ENCODE data around the gene DFFA.
"Not testable (repeated sequence)": the region's sequence is repeated elsewhere in the genome, so short reads cannot be mapped to it uniquely, and the experiment has no call there.

DNA sequence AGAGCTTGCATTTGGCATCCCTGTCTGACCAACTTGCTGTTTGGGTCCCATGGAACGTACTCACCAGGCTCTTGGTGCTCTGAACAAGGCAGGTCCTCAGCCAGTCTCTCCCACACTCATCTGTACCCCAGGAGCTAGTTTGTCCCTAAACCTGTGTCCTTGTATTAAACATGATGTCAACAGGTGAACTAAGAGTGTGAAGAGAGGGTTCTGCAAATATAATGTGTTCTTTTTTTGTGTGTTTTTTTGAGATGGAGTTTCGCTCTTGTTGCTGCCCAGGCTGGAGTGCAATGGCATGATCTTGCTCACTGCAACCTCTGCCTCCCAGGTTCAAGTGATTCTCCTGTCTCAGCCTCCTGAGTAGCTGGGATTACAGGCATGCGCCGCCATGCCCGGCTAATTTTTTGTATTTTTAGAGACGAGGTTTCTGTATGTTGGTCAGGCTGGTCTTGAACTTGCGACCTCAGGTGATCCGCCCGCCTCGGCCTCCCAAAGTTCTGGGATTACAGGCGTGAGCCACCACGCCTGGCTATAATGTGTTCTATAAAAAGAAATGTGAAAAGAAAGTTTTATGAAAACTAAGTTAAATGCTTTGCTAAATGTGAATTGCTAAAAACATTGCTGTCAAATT, 33.8 kb upstream of the DFFA start:
- TF ChIP-seq, protein P1, sequence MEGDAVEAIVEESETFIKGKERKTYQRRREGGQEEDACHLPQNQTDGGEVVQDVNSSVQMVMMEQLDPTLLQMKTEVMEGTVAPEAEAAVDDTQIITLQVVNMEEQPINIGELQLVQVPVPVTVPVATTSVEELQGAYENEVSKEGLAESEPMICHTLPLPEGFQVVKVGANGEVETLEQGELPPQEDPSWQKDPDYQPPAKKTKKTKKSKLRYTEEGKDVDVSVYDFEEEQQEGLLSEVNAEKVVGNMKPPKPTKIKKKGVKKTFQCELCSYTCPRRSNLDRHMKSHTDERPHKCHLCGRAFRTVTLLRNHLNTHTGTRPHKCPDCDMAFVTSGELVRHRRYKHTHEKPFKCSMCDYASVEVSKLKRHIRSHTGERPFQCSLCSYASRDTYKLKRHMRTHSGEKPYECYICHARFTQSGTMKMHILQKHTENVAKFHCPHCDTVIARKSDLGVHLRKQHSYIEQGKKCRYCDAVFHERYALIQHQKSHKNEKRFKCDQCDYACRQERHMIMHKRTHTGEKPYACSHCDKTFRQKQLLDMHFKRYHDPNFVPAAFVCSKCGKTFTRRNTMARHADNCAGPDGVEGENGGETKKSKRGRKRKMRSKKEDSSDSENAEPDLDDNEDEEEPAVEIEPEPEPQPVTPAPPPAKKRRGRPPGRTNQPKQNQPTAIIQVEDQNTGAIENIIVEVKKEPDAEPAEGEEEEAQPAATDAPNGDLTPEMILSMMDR (IDR thresholded peaks at IDR 0.05; ENCODE audit: low read depth, low read length) = not testable (repeated sequence)
- not testable (repeated sequence) for TF ChIP-seq POLR2A (IDR thresholded peaks at IDR 0.05; ENCODE audit: extremely low read depth, insufficient read length)
- TF ChIP-seq, protein P2, sequence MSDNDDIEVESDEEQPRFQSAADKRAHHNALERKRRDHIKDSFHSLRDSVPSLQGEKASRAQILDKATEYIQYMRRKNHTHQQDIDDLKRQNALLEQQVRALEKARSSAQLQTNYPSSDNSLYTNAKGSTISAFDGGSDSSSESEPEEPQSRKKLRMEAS (IDR thresholded peaks at IDR 0.05; ENCODE audit: low read depth, low read length) = not testable (repeated sequence)
